Panc1 (cell line): ENCODE results near the gene GCAT. TPM values are rescaled to one million over a fixed set of nuclear protein-coding genes. Genes with fewer than 3 reads are reported as not detected.
A peak's percentile ranks its signal among the peaks of the same experiment; 100 is the strongest.

Experiments
- ATAC-seq: fragments of 200-7000 bp; cut with Tn5 transposase; 2 replicates; pipeline ENCODE4 v1.9.1; 2020; ENCODE audit warnings: mild to moderate bottlenecking, moderate library complexity
- BruUV-seq: library from RNA; stranded (reverse); fragments of 400-500 nt; replicated peaks from 2 replicates; lab custom pipeline; 2021; lab: Mats Ljungman, UMichigan
- CTCF ChIA-PET: fragments of 300-600 bp; sonication (Branson Sonifier 250); formaldehyde crosslinking; loops from one replicate; lab custom pipeline; 2022; ENCODE audit warnings: antibody characterized with exemption; lab: Charles Lee
- POLR2A ChIA-PET: fragments of 300-600 bp; sonication (Branson Sonifier 250); formaldehyde crosslinking; loops from one replicate; lab custom pipeline; 2022; ENCODE audit warnings: antibody characterized with exemption; lab: Charles Lee
- DNase-seq: peaks from one replicate; pipeline ENCODE4 v3.0.0-alpha.2; 2010; ENCODE audit warnings: low read depth, low spot score
- H3K27ac ChIP-seq: 2 replicates; pipeline ENCODE4 v1.5.1; 2011; ENCODE audit warnings: mild to moderate bottlenecking, low read length, inconsistent platforms
- H3K27me3 ChIP-seq: fragments of 200-500 bp; sonication (Bioruptor generic); 2 replicates; pipeline ENCODE4 v1.6.0; 2014; ENCODE audit warnings: low read length, inconsistent platforms; ENCODE audit not compliant: control insufficient read depth, insufficient read depth
- H3K36me3 ChIP-seq: fragments of 200-500 bp; sonication (Bioruptor generic); 2 replicates; pipeline ENCODE4 v1.5.1; 2014; ENCODE audit warnings: inconsistent platforms, mild to moderate bottlenecking, low read length, moderate library complexity; ENCODE audit not compliant: control insufficient read depth, insufficient read depth
- H3K4me1 ChIP-seq: 2 replicates; pipeline ENCODE4 v1.5.1; 2011; ENCODE audit warnings: inconsistent platforms, mild to moderate bottlenecking, low read length, moderate library complexity; ENCODE audit not compliant: control insufficient read depth, insufficient read depth
- H3K4me3 ChIP-seq, 2 experiments: 2 replicates each; pipeline ENCODE4 v1.5.1; 2011 to 2012; ENCODE audit warnings: low read depth in 2 of 2, low read length in 2 of 2, mild to moderate bottlenecking in 2 of 2, inconsistent platforms in 1 of 2, moderate library complexity in 1 of 2
- H3K9me3 ChIP-seq: fragments of 200-500 bp; sonication (Bioruptor generic); 2 replicates; pipeline ENCODE4 v1.5.1; 2014; ENCODE audit warnings: low read depth, mild to moderate bottlenecking, inconsistent platforms, low read length, moderate library complexity; ENCODE audit not compliant: control insufficient read depth, insufficient read depth
- CTCF ChIP-seq: fragments of 450-650 bp; IDR thresholded peaks from 2 replicates; pipeline ENCODE4 v1.5.1; 2017; ENCODE audit warnings: mild to moderate bottlenecking
- POLR2AphosphoS5 ChIP-seq: IDR thresholded peaks from 2 replicates; pipeline ENCODE4 v1.6.1; 2012; ENCODE audit warnings: mild to moderate bottlenecking, low read depth, low read length, moderate library complexity
- SIN3A ChIP-seq: IDR thresholded peaks from 2 replicates; pipeline ENCODE4 v1.6.1; 2012; ENCODE audit warnings: low read depth, mild to moderate bottlenecking, low read length, moderate library complexity, borderline replicate concordance; ENCODE audit not compliant: insufficient read depth
- TCF7L2 ChIP-seq: IDR thresholded peaks from 2 replicates; pipeline ENCODE4 v1.6.1; 2011; ENCODE audit warnings: mild to moderate bottlenecking, low read depth, low read length, inconsistent platforms
- in situ Hi-C: cut with HindIII; loops from 2 replicates; pipeline ENCODE4 v1.10.0; 2016; ENCODE audit warnings: low sequenced_read_pairs, low pct_unique_long_range_greater_than_20kb
- intact Hi-C: fragments of 100-400 bp; cut with micrococcal nuclease; formaldehyde crosslinking; loops from one replicate; pipeline ENCODE4 v1.10.0; 2022; ENCODE audit not compliant: unreplicated experiment
- total RNA-seq: library from RNA; stranded (reverse); gene quantifications from one replicate; pipeline ENCODE4 v1.2.1, GENCODE V29; 2021; ENCODE audit not compliant: unreplicated experiment
- TF ChIP-seq, protein P1 (sequence below), 2 experiments: IDR thresholded peaks; 2 replicates each; pipeline ENCODE4 v1.6.1; 2011 to 2012; ENCODE audit warnings: low read depth in 2 of 2, control low read depth in 1 of 2, low read length in 1 of 2, mild to moderate bottlenecking in 1 of 2, moderate library complexity in 1 of 2; ENCODE audit not compliant: insufficient read depth in 1 of 2

The GCAT gene
- total RNA-seq, 1 experiment from 2014 or later = 11.2 TPM

- BruUV-seq = TSS peak; percentile 95
- DNase-seq = no peak
- Histone ChIP-seq H3K9me3 (no peaks in the 10 kb centered on the region), H3K4me3 (peak overlapping the region; percentile 65 to 73), H3K27ac (peak overlapping the region; percentile 82), H3K27me3 (no peaks in the 10 kb centered on the region), H3K36me3 (no peaks in the 10 kb centered on the region; the same call in 1 of the 2 replicates), H3K4me1 (peaks cover 11% of the 10 kb centered on the region)
- ChIA-PET POLR2A (interaction anchor here (0.5 kb wide), 1 partner anchor 148 kb away, joined by 8 read pairs; no protein-coding TSS in a partner anchor), CTCF (interaction anchor here (0.6 kb wide), 1 partner anchor 11 kb away, joined by 3 read pairs; no protein-coding TSS in a partner anchor)
- TF ChIP-seq POLR2AphosphoS5 (no peak), TCF7L2 (no peak)
- ATAC-seq = no peak
- in situ Hi-C loops (no loop called here), intact Hi-C loops (no loop called here)
Observed at GRCh38 chr22:37806409-37807333, 1.1 kb upstream of the GCAT start.

DNA sequence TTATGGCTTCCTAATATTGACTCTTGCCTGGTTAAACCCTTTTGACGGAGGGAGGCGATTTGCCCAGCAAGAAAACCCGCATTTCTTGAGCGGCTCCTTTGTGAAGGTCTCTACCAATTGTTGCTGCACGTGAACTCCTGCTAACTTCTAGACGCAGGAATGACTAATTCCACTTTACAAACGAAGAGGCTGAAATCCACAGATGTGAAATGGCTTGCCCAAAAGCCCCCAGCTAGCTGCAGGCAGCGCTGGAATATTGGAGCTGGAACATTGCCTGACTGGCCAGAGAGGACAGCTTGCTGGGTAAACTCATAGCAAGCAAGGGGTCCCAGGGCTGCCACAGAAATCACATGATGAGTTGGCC is 542 bp downstream of the GCAT start:
- intact Hi-C loops (no loop called here), in situ Hi-C loops (no loop called here)
- Histone ChIP-seq H3K27me3 (no peaks in the 10 kb centered on the region), H3K36me3 (no peaks in the 10 kb centered on the region; the same call in 1 of the 2 replicates), H3K4me3 (peak overlapping the region; percentile 65 to 73), H3K27ac (peak overlapping the region; percentile 40), H3K9me3 (no peaks in the 10 kb centered on the region), H3K4me1 (peaks cover 7% of the 10 kb centered on the region)
- ChIA-PET POLR2A (no interaction called here), CTCF (interaction anchor here (0.6 kb wide), 1 partner anchor 17 kb away, joined by 3 read pairs; no protein-coding TSS in a partner anchor)
- BruUV-seq = no TSS peak
- no peak for ATAC-seq
- TF ChIP-seq POLR2AphosphoS5 = no peak
- TF ChIP-seq TCF7L2 = no peak
- TF ChIP-seq SIN3A = no peak
- no peak for TF ChIP-seq CTCF
- TF ChIP-seq, protein P1, sequence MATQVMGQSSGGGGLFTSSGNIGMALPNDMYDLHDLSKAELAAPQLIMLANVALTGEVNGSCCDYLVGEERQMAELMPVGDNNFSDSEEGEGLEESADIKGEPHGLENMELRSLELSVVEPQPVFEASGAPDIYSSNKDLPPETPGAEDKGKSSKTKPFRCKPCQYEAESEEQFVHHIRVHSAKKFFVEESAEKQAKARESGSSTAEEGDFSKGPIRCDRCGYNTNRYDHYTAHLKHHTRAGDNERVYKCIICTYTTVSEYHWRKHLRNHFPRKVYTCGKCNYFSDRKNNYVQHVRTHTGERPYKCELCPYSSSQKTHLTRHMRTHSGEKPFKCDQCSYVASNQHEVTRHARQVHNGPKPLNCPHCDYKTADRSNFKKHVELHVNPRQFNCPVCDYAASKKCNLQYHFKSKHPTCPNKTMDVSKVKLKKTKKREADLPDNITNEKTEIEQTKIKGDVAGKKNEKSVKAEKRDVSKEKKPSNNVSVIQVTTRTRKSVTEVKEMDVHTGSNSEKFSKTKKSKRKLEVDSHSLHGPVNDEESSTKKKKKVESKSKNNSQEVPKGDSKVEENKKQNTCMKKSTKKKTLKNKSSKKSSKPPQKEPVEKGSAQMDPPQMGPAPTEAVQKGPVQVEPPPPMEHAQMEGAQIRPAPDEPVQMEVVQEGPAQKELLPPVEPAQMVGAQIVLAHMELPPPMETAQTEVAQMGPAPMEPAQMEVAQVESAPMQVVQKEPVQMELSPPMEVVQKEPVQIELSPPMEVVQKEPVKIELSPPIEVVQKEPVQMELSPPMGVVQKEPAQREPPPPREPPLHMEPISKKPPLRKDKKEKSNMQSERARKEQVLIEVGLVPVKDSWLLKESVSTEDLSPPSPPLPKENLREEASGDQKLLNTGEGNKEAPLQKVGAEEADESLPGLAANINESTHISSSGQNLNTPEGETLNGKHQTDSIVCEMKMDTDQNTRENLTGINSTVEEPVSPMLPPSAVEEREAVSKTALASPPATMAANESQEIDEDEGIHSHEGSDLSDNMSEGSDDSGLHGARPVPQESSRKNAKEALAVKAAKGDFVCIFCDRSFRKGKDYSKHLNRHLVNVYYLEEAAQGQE (IDR thresholded peaks at IDR 0.05; ENCODE audit: insufficient read depth in 1 of 2, low read depth in 2 of 2, low read length in 1 of 2) = no peak
- DNase-seq = no peak
